ENCODE data around the gene WWOX. TPM values are rescaled to one million over a fixed set of nuclear protein-coding genes. Genes with fewer than 3 reads are reported as not detected.

Gene WWOX
- total and polyA plus RNA-seq, 2 of the 13 experiments (the other 11 are each of a cell fraction or from before 2014, with no cell fraction given), result 9.1 to 37.4 TPM

GRCh38 chr16:78705694-78706093 is 606.2 kb downstream of the WWOX start (continued):
- TF ChIP-seq ARID3A (IDR thresholded peaks at IDR 0.05; ENCODE audit: low read depth, low read length) (peak; percentile 86), CBX5 (CRISPR knock-in tag; IDR thresholded peaks at IDR 0.05; ENCODE audit: borderline replicate concordance) (no peak), STAG1 (CRISPR knock-in tag; IDR thresholded peaks at IDR 0.05) (peak; percentile 97), HMG20B (CRISPR knock-in tag; conservative IDR thresholded peaks at IDR 0.05) (no peak), BCL3 (CRISPR knock-in tag; IDR thresholded peaks at IDR 0.05) (no peak), ZNF33A (CRISPR knock-in tag; IDR thresholded peaks at IDR 0.05; ENCODE audit: borderline replicate concordance) (no peak), ZNF652 (CRISPR knock-in tag; IDR thresholded peaks at IDR 0.05; ENCODE audit: borderline replicate concordance, low read depth) (peak; percentile 31; the same call in 1 of the 2 replicates), DMAP1 (CRISPR knock-in tag; IDR thresholded peaks at IDR 0.05) (no peak), FOXA3 (CRISPR knock-in tag; IDR thresholded peaks at IDR 0.05) (peak; percentile 89), IKZF5 (CRISPR knock-in tag; IDR thresholded peaks at IDR 0.05) (no peak), ARID4A (CRISPR knock-in tag; IDR thresholded peaks at IDR 0.05; ENCODE audit: borderline replicate concordance) (no peak), ZNF549 (CRISPR knock-in tag; IDR thresholded peaks at IDR 0.05) (no peak), ZBTB43 (CRISPR knock-in tag; conservative IDR thresholded peaks at IDR 0.05) (peak; percentile 91), SOX5 (CRISPR knock-in tag; IDR thresholded peaks at IDR 0.05; ENCODE audit: borderline replicate concordance) (peak; percentile 22; the same call in 1 of the 2 replicates), SAP130 (CRISPR knock-in tag; IDR thresholded peaks at IDR 0.05; ENCODE audit: low read depth) (peak; percentile 38; the same call in 1 of the 2 replicates)
